Activated T-cell treated with anti-CD3 and anti-CD28 coated beads, Interleukin-2, amount 50 U/mL, for 24 hours (primary cell): ENCODE data around the gene GMCL2.
A peak's percentile ranks its signal among the peaks of the same experiment; 100 is the strongest.

Experiments
- DNase-seq: peaks from one replicate; pipeline ENCODE4 v3.0.0-alpha.2; 2020
- H3K27ac Mint-ChIP-seq: 2 replicates; pipeline ENCODE4 v1.8.0; 2020; ENCODE audit warnings: mild to moderate bottlenecking, mixed read lengths
- H3K27me3 Mint-ChIP-seq: 2 replicates; pipeline ENCODE4 v1.8.0; 2020; ENCODE audit warnings: mixed read lengths
- H3K36me3 Mint-ChIP-seq: 2 replicates; pipeline ENCODE4 v1.8.0; 2020; ENCODE audit warnings: low read depth, mixed read lengths
- H3K4me1 Mint-ChIP-seq: 2 replicates; pipeline ENCODE4 v1.8.0; 2020; ENCODE audit warnings: low read depth, mixed read lengths
- H3K4me3 Mint-ChIP-seq: 2 replicates; pipeline ENCODE4 v1.8.0; 2020; ENCODE audit warnings: mild to moderate bottlenecking, moderate library complexity, mixed read lengths
- H3K9me3 Mint-ChIP-seq: 2 replicates; pipeline ENCODE4 v1.8.0; 2020; ENCODE audit warnings: mixed read lengths

GMCL2 gene

GRCh38 chr5:178214160-178214803, 27.1 kb upstream of the GMCL2 start:
- Mint-ChIP-seq H3K9me3 (no peaks in the 10 kb centered on the region), H3K27me3 (no peaks in the 10 kb centered on the region), H3K4me3 (peak overlapping the region; percentile 24), H3K36me3 (peaks cover 96% of the 10 kb centered on the region), H3K4me1 (peaks cover 20% of the 10 kb centered on the region), H3K27ac (peak overlapping the region; percentile 94)
- no peak for DNase-seq

- Mint-ChIP-seq H3K4me1 (peaks cover 25% of the 10 kb centered on the region), H3K9me3 (no peaks in the 10 kb centered on the region), H3K4me3 (peak overlapping the region; percentile 2), H3K36me3 (peaks cover 97% of the 10 kb centered on the region), H3K27me3 (no peaks in the 10 kb centered on the region), H3K27ac (peak overlapping the region; percentile 94)
- no peak for DNase-seq
These were observed 26.6 kb upstream of the GMCL2 start for GRCh38 chr5:178213748-178214151.

- H3K27me3 Mint-ChIP-seq: no peaks in the 10 kb centered on the region
- H3K9me3 Mint-ChIP-seq: no peaks in the 10 kb centered on the region
- peaks cover 97% of the 10 kb centered on the region for H3K36me3 Mint-ChIP-seq
- peak overlapping the region; percentile 18 for H3K4me3 Mint-ChIP-seq
- DNase-seq: no peak
- peaks cover 27% of the 10 kb centered on the region for H3K4me1 Mint-ChIP-seq
- H3K27ac Mint-ChIP-seq: peak overlapping the region; percentile 94
These were observed 25.9 kb upstream of the GMCL2 start for GRCh38 chr5:178213003-178213461.

GRCh38 chr5:178212241-178213002, 25.3 kb upstream of the GMCL2 start:
- DNase-seq: no peak
- H3K36me3 Mint-ChIP-seq: peaks cover 100% of the 10 kb centered on the region
- no peaks in the 10 kb centered on the region for H3K27me3 Mint-ChIP-seq
- H3K4me1 Mint-ChIP-seq: peaks cover 33% of the 10 kb centered on the region
- peak overlapping the region; percentile 94 for H3K27ac Mint-ChIP-seq
- no peaks in the 10 kb centered on the region for H3K9me3 Mint-ChIP-seq
- peak overlapping the region; percentile 18 for H3K4me3 Mint-ChIP-seq

- peak overlapping the region; percentile 27 for H3K4me3 Mint-ChIP-seq
- H3K4me1 Mint-ChIP-seq: peaks cover 44% of the 10 kb centered on the region
- H3K9me3 Mint-ChIP-seq: no peaks in the 10 kb centered on the region
- H3K36me3 Mint-ChIP-seq: peaks cover 100% of the 10 kb centered on the region
- peak overlapping the region; percentile 94 for H3K27ac Mint-ChIP-seq
- no peaks in the 10 kb centered on the region for H3K27me3 Mint-ChIP-seq
- no peak for DNase-seq
These were observed 24.2 kb upstream of the GMCL2 start for GRCh38 chr5:178211095-178212048.

GRCh38 chr5:178210686-178211085, 23.5 kb upstream of the GMCL2 start:
- Mint-ChIP-seq H3K4me1 (peaks cover 45% of the 10 kb centered on the region), H3K9me3 (no peaks in the 10 kb centered on the region), H3K4me3 (peak overlapping the region; percentile 27), H3K36me3 (peaks cover 100% of the 10 kb centered on the region), H3K27ac (peak overlapping the region; percentile 94), H3K27me3 (no peaks in the 10 kb centered on the region)
- no peak for DNase-seq

GRCh38 chr5:178210073-178210535, 22.9 kb upstream of the GMCL2 start:
- peak overlapping the region; percentile 94 for H3K27ac Mint-ChIP-seq
- peak overlapping the region; percentile 49 for H3K4me3 Mint-ChIP-seq
- H3K36me3 Mint-ChIP-seq: peaks cover 99% of the 10 kb centered on the region
- H3K4me1 Mint-ChIP-seq: peaks cover 45% of the 10 kb centered on the region
- H3K27me3 Mint-ChIP-seq: no peaks in the 10 kb centered on the region
- no peaks in the 10 kb centered on the region for H3K9me3 Mint-ChIP-seq
- DNase-seq: no peak

GRCh38 chr5:178209334-178210072, 22.3 kb upstream of the GMCL2 start:
- peak overlapping the region; percentile 94 for H3K27ac Mint-ChIP-seq
- no peaks in the 10 kb centered on the region for H3K27me3 Mint-ChIP-seq
- H3K4me1 Mint-ChIP-seq: peaks cover 45% of the 10 kb centered on the region
- peak overlapping the region; percentile 49 for H3K4me3 Mint-ChIP-seq
- H3K9me3 Mint-ChIP-seq: no peaks in the 10 kb centered on the region
- peaks cover 93% of the 10 kb centered on the region for H3K36me3 Mint-ChIP-seq
- no peak for DNase-seq

GRCh38 chr5:178208540-178209227, 21.5 kb upstream of the GMCL2 start:
- H3K27ac Mint-ChIP-seq: peak overlapping the region; percentile 94
- H3K9me3 Mint-ChIP-seq: no peaks in the 10 kb centered on the region
- DNase-seq: peak; percentile 28
- H3K4me1 Mint-ChIP-seq: peaks cover 46% of the 10 kb centered on the region
- H3K27me3 Mint-ChIP-seq: peaks cover 2% of the 10 kb centered on the region
- peaks cover 89% of the 10 kb centered on the region for H3K36me3 Mint-ChIP-seq
- peak overlapping the region; percentile 49 for H3K4me3 Mint-ChIP-seq

- Mint-ChIP-seq H3K27ac (peak overlapping the region; percentile 94), H3K27me3 (peaks cover 2% of the 10 kb centered on the region), H3K36me3 (peaks cover 81% of the 10 kb centered on the region), H3K9me3 (no peaks in the 10 kb centered on the region), H3K4me3 (peak overlapping the region; percentile 91), H3K4me1 (peaks cover 44% of the 10 kb centered on the region)
- peak; percentile 27 for DNase-seq
These were observed 20.7 kb upstream of the GMCL2 start for GRCh38 chr5:178207917-178208280.

GRCh38 chr5:178207183-178207916, 20.2 kb upstream of the GMCL2 start:
- peak; percentile 27 for DNase-seq
- Mint-ChIP-seq H3K36me3 (peaks cover 76% of the 10 kb centered on the region), H3K4me1 (peaks cover 42% of the 10 kb centered on the region), H3K27me3 (peaks cover 2% of the 10 kb centered on the region), H3K27ac (peak overlapping the region; percentile 94), H3K9me3 (no peaks in the 10 kb centered on the region), H3K4me3 (peak overlapping the region; percentile 91)

GRCh38 chr5:178206166-178207101, 19.3 kb upstream of the GMCL2 start:
- Mint-ChIP-seq H3K9me3 (no peaks in the 10 kb centered on the region), H3K4me3 (peak overlapping the region; percentile 91), H3K36me3 (peaks cover 66% of the 10 kb centered on the region), H3K4me1 (peaks cover 42% of the 10 kb centered on the region), H3K27ac (peak overlapping the region; percentile 94), H3K27me3 (peaks cover 2% of the 10 kb centered on the region)
- DNase-seq: peak; percentile 31
